Right ventricle myocardium inferior (tissue), 1 donor: Measurements from ENCODE around the gene LDLRAD2. TPM values are rescaled to one million over a fixed set of nuclear protein-coding genes. Genes with fewer than 3 reads are reported as not detected.

Source experiments
- ATAC-seq: fragments of 200-7000 bp; cut with Tn5 transposase; one replicate; pipeline ENCODE4 v1.9.1; 2020; ENCODE audit warnings: mild to moderate bottlenecking, moderate library complexity
- DNase-seq: peaks from one replicate; pipeline ENCODE4 v3.0.0; 2021; ENCODE audit errors: missing footprints
- intact Hi-C: fragments of 100-400 bp; cut with DNase I; formaldehyde crosslinking; loops from one replicate; pipeline ENCODE4 v1.11.0; 2022
- total RNA-seq: library from RNA; stranded (reverse); fragmentation: NEBNext Ultra II Directional; extraction: Animal tissue kit (Norgen Biotek cat#: 25700); gene quantifications from one replicate; pipeline ENCODE4 v1.2.1, GENCODE V29; 2021
- donor health status: DM: no; HTN: yes; CAD: no; lungs with severe emphysema.

The LDLRAD2 gene
- total RNA-seq, 1 donor from 2014 or later, result not detected

DNA sequence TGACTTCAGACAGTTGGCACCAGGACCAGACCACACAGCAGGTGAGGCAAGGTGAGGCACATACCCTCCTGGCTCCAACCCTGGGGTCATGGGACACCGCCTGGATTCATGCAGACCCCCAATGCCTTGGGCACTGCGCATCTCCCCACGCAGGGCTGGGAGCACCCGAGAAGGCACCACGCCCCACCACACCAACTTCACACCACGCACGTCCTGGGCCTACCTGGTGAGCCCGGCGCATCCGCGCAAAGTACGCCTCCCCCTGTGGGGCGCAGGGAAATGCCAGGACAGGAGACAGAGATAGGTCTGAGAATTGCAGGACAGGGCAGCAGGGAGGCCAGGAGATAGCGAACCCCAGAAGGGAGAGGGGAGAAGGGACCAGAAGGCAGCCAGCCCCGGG, 58.5 kb downstream of the LDLRAD2 start:
- intact Hi-C loops, result loop anchor here (5.0 kb wide), 1 partner anchor 92 kb away; no protein-coding TSS in a partner anchor
- DNase-seq, result no peak
- ATAC-seq, result no peak

DNA sequence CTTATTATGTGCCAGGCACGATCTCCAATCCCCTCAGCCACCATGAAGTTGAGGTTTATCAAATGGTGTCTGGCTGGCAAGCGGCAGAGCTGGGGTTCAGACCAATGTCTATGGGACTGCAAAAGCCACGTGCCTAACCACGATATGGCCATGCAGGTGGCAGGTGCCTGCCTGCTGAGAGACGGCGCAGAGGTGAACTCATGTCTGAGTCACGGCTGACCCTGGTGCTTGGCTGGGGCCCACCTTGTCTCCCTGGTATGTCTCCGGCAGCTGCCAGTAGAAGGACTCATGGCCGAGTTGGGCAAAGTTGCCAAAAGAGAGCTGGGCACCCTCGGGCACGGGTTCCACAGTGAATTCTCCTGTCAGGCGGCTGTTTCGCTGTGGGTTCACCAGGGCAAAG, 59.9 kb downstream of the LDLRAD2 start:
- DNase-seq (no peak), ATAC-seq (no peak)
- intact Hi-C loops, result loop anchor here (5.0 kb wide), 1 partner anchor 90 kb away; no protein-coding TSS in a partner anchor

DNA sequence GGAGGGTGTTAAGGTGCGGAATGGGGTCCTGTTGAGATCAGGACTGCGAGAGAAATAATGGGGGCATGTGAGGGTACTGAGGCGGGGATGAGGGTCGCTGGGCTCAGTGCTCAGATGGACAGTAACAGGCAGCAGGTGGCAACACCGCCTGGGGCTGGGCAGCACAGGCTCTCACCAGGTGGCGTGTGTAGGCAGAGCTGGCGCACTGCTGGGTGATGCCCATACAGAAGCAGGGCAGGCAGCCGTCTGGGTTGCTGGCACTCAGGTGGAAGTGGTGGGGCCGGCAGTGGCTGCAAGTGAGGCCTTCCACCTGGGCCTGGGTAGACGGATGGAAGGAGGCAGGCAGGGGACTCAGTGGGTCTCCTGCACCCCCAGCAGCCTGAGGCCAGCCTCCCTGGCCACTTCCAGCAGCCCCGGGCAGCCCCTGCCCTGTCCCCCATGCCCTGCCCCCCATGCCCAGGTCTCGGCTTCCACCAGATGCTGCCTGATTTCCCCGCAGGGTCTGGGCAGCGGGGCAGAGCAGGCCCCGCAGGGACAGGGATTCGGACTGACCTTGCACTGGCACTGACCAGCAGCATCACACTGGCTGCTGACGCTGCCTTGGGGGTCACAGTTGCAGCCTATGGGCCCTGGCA, 60.5 kb downstream of the LDLRAD2 start:
- intact Hi-C loops, result loop anchor here (5.0 kb wide), 1 partner anchor 90 kb away; no protein-coding TSS in a partner anchor
- ATAC-seq (no peak), DNase-seq (peak; percentile 28)

DNA sequence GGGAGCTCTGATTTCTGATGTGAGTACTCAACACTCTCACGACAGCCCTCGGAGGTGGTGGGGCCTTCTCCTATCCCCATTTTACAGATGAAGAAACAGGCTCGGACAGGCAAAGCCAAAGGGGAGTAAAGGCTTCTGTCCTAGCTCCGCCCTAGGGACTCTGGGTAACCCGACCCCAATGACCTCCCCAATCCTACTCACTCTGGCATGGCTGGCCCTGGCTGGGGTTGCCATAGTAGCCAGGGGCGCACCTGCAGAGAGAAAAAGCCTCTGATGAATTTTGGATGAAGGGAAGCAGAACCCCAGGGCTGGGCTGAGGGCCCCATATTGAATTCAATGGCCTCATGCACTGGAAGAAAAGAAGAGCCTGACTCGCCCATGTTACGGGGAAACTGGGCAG, 61.1 kb downstream of the LDLRAD2 start:
- peak; percentile 28 for DNase-seq
- ATAC-seq, result no peak
- intact Hi-C loops, result loop anchor here (5.0 kb wide), 1 partner anchor 89 kb away; no protein-coding TSS in a partner anchor

DNA sequence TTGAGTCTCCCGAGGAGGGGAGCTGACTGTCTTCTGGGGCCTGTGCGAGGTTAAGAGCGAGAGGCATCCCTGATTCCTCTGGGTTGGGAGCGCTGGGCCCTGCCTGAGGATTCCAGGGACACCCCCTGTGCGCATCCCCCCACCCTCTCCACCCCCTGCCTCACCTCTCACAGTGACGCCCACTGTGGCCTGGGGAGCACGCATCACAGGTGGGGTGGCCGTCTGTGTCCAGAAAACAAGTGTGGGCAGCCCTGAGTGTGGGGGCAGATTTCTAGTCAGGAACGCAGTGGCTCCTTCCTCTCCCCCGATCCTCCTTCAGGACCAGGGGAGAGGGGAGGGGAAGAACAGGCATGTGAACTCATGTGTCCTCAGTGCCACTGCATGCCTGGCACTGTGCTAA, 61.7 kb downstream of the LDLRAD2 start:
- DNase-seq (peak; percentile 53), ATAC-seq (no peak)
- intact Hi-C loops, result loop anchor here (5.0 kb wide), 1 partner anchor 89 kb away; no protein-coding TSS in a partner anchor

DNA sequence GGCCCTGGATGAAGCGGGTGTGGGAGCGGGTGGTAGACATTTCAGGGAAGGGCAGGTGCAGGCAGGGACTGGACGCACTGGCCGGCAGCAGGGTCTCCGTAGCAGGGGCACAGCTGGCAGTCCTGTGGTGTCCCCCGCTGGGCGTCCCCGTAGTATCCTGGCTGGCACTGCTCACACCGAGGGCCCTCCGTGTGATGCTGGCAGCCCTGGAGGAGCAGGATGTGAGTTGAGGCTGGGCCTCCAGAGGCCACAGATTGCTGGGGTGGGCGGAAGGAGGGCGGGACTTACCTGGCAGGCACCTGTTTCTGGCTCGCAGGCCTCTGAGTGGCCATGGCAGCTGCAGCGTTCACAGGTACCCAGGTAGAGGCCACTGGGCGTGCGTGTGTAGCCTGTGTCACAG, 62.3 kb downstream of the LDLRAD2 start:
- intact Hi-C loops, result loop anchor here (5.0 kb wide), 1 partner anchor 88 kb away; no protein-coding TSS in a partner anchor
- ATAC-seq (no peak), DNase-seq (peak; percentile 53)

Other genes starting within 250 kb of the LDLRAD2 start
- 4.5 TPM for gene RAP1GAP, start 142.9 kb upstream of the LDLRAD2 start, total RNA-seq
- 42.7 TPM for gene USP48, start 29.1 kb upstream of the LDLRAD2 start, total RNA-seq
- 269 TPM for gene HSPG2, start 125.0 kb downstream of the LDLRAD2 start, total RNA-seq
- gene CELA3B, start 164.8 kb downstream of the LDLRAD2 start, total RNA-seq, result not detected
- not detected for gene CELA3A, start 189.4 kb downstream of the LDLRAD2 start, total RNA-seq
- 151 TPM for gene CDC42, start 240.4 kb downstream of the LDLRAD2 start, total RNA-seq